ENCODE data around the gene SFN.
"Not testable (repeated sequence)": the region's sequence is repeated elsewhere in the genome, so short reads cannot be mapped to it uniquely, and the experiment has no call there.

The SFN gene

DNA sequence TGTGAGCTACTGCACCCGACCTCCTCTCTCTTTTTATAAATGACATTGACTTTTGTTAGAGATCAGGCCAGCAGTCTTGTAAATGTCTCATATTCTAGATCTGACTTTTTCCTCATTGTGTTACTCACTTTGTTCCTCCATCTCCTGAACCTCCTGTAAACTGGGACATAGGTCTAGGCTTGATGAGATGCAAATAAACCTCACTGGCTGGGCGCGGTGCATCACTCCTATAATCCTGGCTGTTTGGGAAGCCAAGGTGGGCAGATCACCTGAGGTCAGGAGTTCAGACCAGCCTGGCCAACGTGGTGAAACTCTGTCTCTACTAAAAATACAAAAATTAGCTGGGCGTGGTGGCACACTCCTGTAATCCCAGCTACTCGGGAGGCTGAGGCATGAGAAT lies 15.1 kb upstream of the SFN start:
- peak overlapping the region; percentile 42 for H3K9ac ChIP-seq (ENCODE audit: low read length)
- H3K4me1 ChIP-seq (ENCODE audit: control insufficient read depth, insufficient read depth, low read length) = peaks cover 35% of the 10 kb centered on the region
- not testable (repeated sequence) for H3K9me3 ChIP-seq (ENCODE audit: control insufficient read depth, low read length); H3K36me3 ChIP-seq (ENCODE audit: control insufficient read depth, insufficient read depth, low read length); H3K27me3 ChIP-seq (ENCODE audit: control insufficient read depth, insufficient read depth, low read length); H3K4me3 ChIP-seq (ENCODE audit: low read length)

DNA sequence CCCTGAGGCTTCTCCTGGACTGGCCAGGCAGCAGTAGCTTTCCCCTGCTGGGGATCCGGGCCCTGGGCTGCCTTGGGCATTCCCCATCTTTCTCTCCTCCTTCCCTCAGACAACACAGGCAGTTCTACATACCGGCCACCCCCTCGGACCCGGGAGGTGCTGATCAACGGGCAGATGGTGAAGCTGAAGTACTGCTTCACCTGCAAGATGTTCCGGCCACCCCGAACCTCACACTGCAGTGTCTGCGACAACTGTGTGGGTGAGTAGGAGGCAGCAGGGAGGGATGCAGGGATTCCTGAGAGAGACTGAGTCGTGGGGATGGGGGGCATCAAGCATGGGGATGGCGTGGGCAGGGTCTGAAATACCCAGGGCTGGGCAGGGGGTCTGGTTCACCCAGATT lies 14.4 kb upstream of the SFN start:
- Histone ChIP-seq H3K4me3 (ENCODE audit: low read length) (no peak overlapping the region), H3K9me3 (ENCODE audit: control insufficient read depth, low read length) (no peaks in the 10 kb centered on the region), H3K9ac (ENCODE audit: low read length) (peak overlapping the region; percentile 42), H3K36me3 (ENCODE audit: control insufficient read depth, insufficient read depth, low read length) (no peaks in the 10 kb centered on the region), H3K27me3 (ENCODE audit: control insufficient read depth, insufficient read depth, low read length) (no peaks in the 10 kb centered on the region), H3K4me1 (ENCODE audit: control insufficient read depth, insufficient read depth, low read length) (peaks cover 40% of the 10 kb centered on the region)

DNA sequence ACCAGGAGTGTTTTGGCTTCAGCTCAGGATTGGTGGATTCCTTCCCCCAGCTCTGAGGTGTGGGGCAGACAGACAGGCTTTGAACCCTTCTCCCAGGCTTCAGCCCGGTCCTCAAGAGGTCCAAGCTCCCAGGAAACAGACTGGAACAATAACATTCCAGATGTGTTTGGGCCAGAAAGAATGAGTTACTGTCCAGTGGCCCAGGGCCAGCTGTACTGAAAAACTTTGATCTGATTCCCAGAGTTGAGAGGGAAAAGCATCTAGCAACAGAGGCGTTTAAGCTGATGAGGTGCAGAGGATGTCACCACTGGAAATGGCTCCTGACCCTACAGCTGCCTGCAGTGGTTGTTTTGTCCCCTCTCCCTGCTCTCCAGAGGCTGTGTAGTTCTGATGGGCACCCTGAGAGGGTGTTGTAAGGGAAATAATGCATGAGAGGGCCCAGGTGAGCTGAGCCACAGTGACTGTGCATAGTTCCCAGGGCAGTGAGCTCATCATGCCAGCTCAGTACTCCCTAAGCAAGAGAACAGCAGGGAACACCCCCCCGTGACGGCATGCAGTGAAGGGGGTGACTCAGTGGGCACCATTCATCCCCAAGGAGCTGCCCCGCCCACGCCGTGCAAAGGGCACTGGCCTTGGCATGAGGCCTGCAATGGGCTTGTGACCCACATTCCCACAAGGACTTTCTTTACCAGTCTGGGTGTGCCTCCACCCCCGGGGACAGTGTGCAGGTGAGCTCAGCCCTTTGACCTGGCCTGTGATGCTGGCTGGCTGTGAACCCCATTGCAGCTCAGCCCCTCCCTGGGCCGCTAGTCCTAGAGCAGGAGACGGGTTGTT lies 13.8 kb upstream of the SFN start:
- Histone ChIP-seq H3K4me3 (ENCODE audit: low read length) (no peak overlapping the region), H3K27me3 (ENCODE audit: control insufficient read depth, insufficient read depth, low read length) (no peaks in the 10 kb centered on the region), H3K9ac (ENCODE audit: low read length) (peak overlapping the region; percentile 42), H3K9me3 (ENCODE audit: control insufficient read depth, low read length) (no peaks in the 10 kb centered on the region), H3K36me3 (ENCODE audit: control insufficient read depth, insufficient read depth, low read length) (no peaks in the 10 kb centered on the region), H3K4me1 (ENCODE audit: control insufficient read depth, insufficient read depth, low read length) (peaks cover 41% of the 10 kb centered on the region)

DNA sequence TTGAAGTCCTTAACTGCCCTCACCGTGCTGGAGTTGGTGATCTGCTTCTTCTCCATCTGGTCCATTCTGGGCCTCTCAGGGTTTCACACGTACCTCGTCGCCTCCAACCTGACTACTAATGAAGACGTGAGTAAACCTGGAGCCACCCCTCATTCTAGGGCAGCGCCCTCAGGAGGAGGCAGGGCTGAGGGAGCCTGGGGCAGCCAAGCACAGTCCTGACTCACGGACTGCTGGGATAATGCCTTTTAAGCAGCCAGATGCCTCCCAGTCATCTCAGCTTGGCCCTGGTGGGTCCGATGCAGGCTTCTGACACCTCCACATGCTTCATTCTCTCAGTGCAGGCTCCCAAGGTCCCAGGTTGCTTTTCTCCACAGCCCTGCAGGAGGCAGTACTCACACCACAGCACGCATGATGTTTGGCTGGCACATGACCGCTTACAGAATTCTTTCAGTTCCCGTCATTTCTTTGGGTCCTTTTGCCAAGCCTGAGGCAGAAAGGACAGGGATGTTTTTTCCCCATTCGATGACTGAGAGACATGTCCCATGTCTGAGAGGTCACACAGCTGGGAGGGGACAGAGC lies 11.8 kb upstream of the SFN start:
- no peaks in the 10 kb centered on the region for H3K36me3 ChIP-seq (ENCODE audit: control insufficient read depth, insufficient read depth, low read length)

DNA sequence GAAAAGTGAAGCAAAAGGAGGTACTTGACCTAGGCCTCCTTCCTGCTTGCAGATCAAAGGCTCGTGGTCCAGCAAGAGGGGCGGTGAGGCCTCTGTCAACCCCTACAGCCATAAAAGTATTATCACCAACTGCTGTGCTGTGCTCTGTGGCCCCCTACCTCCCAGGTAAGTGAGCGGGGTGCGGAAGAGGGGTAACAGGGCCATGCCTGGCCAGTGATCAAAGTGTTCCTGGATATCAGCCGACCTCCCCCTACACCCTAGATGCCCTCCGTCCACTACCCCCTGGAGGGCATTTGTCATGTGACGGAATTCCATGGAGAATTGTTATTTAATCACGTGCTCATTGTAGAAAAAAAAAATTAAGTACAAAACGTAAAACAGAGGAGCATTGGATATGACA lies 10.2 kb upstream of the SFN start:
- Histone ChIP-seq H3K9me3 (ENCODE audit: control insufficient read depth, low read length) (no peaks in the 10 kb centered on the region), H3K36me3 (ENCODE audit: control insufficient read depth, insufficient read depth, low read length) (no peaks in the 10 kb centered on the region), H3K9ac (ENCODE audit: low read length) (no peak overlapping the region), H3K4me1 (ENCODE audit: control insufficient read depth, insufficient read depth, low read length) (peaks cover 50% of the 10 kb centered on the region), H3K4me3 (ENCODE audit: low read length) (no peak overlapping the region), H3K27me3 (ENCODE audit: control insufficient read depth, insufficient read depth, low read length) (no peaks in the 10 kb centered on the region)

More for the DNA sequence above, 11.8 kb upstream of the SFN start:
- H3K4me3 ChIP-seq (ENCODE audit: low read length) = no peak overlapping the region
- no peak overlapping the region for H3K9ac ChIP-seq (ENCODE audit: low read length)
- peaks cover 56% of the 10 kb centered on the region for H3K4me1 ChIP-seq (ENCODE audit: control insufficient read depth, insufficient read depth, low read length)
- no peaks in the 10 kb centered on the region for H3K9me3 ChIP-seq (ENCODE audit: control insufficient read depth, low read length)
- no peaks in the 10 kb centered on the region for H3K27me3 ChIP-seq (ENCODE audit: control insufficient read depth, insufficient read depth, low read length)

DNA sequence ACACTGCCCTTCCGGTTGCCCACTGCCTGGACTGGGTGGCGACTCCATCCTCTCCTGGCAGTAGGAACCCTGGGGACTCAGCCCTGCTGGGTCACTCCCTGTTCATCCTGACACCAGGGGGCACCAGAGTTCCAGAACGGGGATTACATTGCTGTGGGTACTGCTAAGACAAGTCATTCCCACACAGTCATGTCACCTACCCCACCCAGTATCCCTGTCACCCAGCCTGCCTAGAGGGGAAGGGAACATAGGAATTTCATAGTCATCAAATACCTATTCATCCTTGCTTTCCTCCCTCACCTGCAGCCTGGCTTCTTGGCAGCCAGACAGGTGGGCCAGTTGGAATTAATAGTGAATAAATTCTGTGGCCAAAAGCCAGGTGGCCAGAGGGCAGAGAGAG lies 9.8 kb upstream of the SFN start:
- H3K27me3 ChIP-seq (ENCODE audit: control insufficient read depth, insufficient read depth, low read length) = no peaks in the 10 kb centered on the region
- H3K9ac ChIP-seq (ENCODE audit: low read length) = no peak overlapping the region
- no peak overlapping the region for H3K4me3 ChIP-seq (ENCODE audit: low read length)
- no peaks in the 10 kb centered on the region for H3K36me3 ChIP-seq (ENCODE audit: control insufficient read depth, insufficient read depth, low read length)
- peaks cover 45% of the 10 kb centered on the region for H3K4me1 ChIP-seq (ENCODE audit: control insufficient read depth, insufficient read depth, low read length)
- H3K9me3 ChIP-seq (ENCODE audit: control insufficient read depth, low read length) = no peaks in the 10 kb centered on the region

DNA sequence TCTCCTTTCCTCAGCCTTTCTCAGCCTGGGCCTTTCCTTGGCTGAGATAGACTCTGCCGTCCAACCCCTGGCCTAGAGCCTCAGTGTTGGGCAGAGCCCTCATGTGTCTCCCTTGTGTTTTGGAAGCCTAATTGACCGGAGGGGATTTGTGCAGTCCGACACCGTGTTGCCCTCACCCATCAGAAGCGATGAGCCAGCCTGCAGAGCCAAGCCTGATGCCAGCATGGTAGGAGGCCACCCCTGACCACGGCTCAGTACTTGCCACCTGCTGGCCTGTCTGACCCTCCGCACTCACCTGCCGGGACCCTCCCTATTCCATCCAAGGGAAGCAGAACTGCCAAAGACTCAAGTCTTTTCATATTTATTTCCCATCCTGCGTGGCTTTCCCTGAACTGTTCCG lies 9.3 kb upstream of the SFN start:
- Histone ChIP-seq H3K36me3 (ENCODE audit: control insufficient read depth, insufficient read depth, low read length) (no peaks in the 10 kb centered on the region), H3K27me3 (ENCODE audit: control insufficient read depth, insufficient read depth, low read length) (no peaks in the 10 kb centered on the region), H3K4me3 (ENCODE audit: low read length) (no peak overlapping the region), H3K9ac (ENCODE audit: low read length) (no peak overlapping the region), H3K4me1 (ENCODE audit: control insufficient read depth, insufficient read depth, low read length) (peaks cover 41% of the 10 kb centered on the region), H3K9me3 (ENCODE audit: control insufficient read depth, low read length) (no peaks in the 10 kb centered on the region)

DNA sequence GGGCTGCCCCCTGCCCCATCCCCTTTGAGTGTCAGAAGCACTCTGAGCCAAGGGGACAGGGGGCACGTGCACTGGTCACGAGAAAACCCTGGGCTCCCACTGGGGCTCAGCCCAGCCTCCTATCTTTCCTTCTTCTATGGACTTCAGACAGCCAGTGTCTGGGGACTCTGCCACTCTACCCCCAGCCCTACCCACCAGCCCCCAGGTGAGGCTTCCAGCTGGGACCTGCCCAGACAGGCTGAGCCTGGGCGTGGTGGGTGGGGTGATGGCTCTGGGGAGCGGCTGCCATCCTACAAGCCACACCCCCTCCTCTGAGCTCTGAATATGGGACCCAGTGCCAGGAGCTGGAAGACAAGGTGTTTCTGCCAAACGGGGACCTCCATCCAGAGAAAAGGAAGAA lies 8.0 kb upstream of the SFN start:
- Histone ChIP-seq H3K9ac (ENCODE audit: low read length) (no peak overlapping the region), H3K27me3 (ENCODE audit: control insufficient read depth, insufficient read depth, low read length) (no peaks in the 10 kb centered on the region), H3K9me3 (ENCODE audit: control insufficient read depth, low read length) (no peaks in the 10 kb centered on the region), H3K4me3 (ENCODE audit: low read length) (no peak overlapping the region), H3K4me1 (ENCODE audit: control insufficient read depth, insufficient read depth, low read length) (peaks cover 29% of the 10 kb centered on the region), H3K36me3 (ENCODE audit: control insufficient read depth, insufficient read depth, low read length) (no peaks in the 10 kb centered on the region)

DNA sequence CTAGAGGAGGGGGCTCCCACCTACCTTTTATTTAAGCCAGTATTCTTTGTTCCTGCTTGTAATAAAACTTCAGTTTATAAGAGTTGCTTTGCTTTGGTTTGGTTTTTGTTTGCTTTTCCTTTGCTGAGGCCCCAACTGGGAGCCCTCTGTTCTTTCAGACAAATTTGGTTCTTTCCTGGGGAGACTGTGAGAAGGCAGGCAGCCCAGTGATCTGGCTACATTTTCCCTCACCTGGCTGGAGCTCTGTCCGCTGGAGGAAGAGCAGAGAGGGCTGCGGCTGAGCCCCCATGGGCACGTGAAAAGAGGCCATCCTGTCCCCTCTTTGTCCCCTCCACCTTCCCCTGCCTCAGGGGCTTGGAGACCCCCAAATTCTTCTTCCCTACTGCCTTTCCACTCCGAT lies 7.3 kb upstream of the SFN start:
- no peaks in the 10 kb centered on the region for H3K36me3 ChIP-seq (ENCODE audit: control insufficient read depth, insufficient read depth, low read length)
- H3K9me3 ChIP-seq (ENCODE audit: control insufficient read depth, low read length) = no peaks in the 10 kb centered on the region
- H3K4me1 ChIP-seq (ENCODE audit: control insufficient read depth, insufficient read depth, low read length) = peaks cover 21% of the 10 kb centered on the region
- no peak overlapping the region for H3K4me3 ChIP-seq (ENCODE audit: low read length)
- no peak overlapping the region for H3K9ac ChIP-seq (ENCODE audit: low read length)
- H3K27me3 ChIP-seq (ENCODE audit: control insufficient read depth, insufficient read depth, low read length) = no peaks in the 10 kb centered on the region

DNA sequence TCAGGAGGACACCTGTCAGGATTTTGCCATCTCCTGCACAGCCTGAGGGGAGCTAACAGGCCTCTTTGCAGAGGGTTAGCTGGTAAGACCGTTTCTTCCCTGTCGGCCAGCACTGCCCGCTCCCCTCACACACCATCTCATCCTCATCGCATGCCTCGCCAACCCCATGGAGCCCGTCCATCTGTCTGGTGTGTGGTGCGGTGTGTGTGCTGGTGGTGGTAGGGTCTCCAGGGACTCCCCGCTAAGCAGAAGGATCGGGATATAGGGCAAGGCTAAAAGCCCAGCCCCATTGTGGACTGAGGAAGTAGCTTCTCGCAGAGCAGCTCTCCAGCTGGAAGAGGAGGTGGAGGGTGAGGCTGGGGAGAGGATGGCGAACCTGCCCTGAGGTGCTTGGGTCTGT lies 6.8 kb upstream of the SFN start:
- H3K4me3 ChIP-seq (ENCODE audit: low read length) = no peak overlapping the region
- no peaks in the 10 kb centered on the region for H3K9me3 ChIP-seq (ENCODE audit: control insufficient read depth, low read length)
- peaks cover 23% of the 10 kb centered on the region for H3K4me1 ChIP-seq (ENCODE audit: control insufficient read depth, insufficient read depth, low read length)
- no peak overlapping the region for H3K9ac ChIP-seq (ENCODE audit: low read length)
- H3K27me3 ChIP-seq (ENCODE audit: control insufficient read depth, insufficient read depth, low read length) = no peaks in the 10 kb centered on the region
- H3K36me3 ChIP-seq (ENCODE audit: control insufficient read depth, insufficient read depth, low read length) = no peaks in the 10 kb centered on the region

DNA sequence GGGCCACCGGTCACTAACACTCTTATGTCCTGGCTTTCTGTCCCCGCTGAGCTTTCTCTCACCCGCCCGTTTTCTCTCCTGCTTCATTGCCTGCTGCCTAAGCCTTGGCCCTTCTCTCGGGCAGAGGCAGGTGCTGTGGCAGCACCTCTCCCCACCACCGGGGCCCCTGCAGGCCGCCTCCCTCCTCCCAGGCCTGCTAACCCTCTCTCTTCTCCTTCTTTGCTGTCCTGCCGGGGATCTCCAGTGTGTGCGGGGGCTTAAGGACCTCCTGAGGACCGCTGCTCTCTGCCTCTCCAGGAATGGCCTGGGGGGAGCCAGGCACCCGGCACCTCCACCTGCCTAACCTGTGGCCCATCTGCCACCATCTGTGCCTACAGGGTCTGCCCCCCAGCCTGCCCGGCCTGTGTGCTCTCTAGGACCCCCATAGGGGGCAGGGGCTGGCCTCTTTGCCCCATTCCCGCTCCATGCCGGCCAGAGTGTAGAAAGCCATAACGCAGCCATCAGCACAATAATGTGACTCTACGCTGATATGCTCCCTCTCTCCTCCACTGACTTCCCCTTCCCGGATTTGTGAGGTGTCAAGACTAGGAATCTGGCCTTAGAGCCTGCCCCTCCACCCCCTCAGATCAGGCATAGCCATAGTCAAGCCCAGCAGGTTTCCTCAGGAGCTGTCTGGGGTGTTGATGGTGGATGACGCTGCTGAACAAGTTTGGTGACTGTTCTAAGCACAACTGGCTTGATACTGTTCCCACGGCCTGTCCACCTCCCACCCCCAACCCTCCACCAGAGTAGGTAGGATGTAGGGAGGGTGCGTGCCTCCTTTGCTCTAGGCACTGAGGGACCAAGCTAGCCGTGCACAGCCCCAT lies 6.1 kb upstream of the SFN start:
- Histone ChIP-seq H3K9me3 (ENCODE audit: control insufficient read depth, low read length) (no peaks in the 10 kb centered on the region), H3K4me1 (ENCODE audit: control insufficient read depth, insufficient read depth, low read length) (peaks cover 29% of the 10 kb centered on the region), H3K4me3 (ENCODE audit: low read length) (no peak overlapping the region), H3K27me3 (ENCODE audit: control insufficient read depth, insufficient read depth, low read length) (no peaks in the 10 kb centered on the region), H3K36me3 (ENCODE audit: control insufficient read depth, insufficient read depth, low read length) (no peaks in the 10 kb centered on the region), H3K9ac (ENCODE audit: low read length) (no peak overlapping the region)

DNA sequence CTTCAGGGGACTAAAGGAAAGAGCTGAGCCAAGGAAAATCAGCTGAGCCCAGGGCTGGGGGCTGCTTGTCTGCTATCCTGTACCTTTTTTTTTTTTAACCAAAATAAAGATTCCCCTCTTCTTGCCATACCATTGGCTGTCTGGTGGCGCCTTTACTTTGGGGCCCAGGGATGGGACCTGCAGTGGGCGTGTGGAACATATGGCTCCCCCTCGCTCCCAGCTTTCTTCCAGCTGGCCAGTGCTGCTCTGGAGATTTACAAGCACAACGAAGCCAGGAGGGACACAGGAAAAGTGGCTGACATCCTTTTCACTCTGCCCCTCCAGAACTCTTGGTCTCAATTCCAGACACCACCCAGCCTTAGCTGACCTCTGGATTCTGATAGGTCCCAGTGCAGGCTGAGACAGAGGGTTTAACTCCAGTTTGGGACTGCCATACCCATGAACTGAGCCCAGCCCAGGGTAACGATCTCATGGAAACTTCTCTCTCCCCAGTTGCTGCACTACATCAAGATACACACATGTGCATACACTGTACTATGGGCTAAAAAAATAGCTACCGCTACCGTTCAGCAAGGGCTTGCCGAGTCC lies 5.4 kb upstream of the SFN start:
- Histone ChIP-seq H3K9me3 (ENCODE audit: control insufficient read depth, low read length) (no peaks in the 10 kb centered on the region), H3K27me3 (ENCODE audit: control insufficient read depth, insufficient read depth, low read length) (no peaks in the 10 kb centered on the region), H3K9ac (ENCODE audit: low read length) (no peak overlapping the region), H3K36me3 (ENCODE audit: control insufficient read depth, insufficient read depth, low read length) (no peaks in the 10 kb centered on the region), H3K4me3 (ENCODE audit: low read length) (no peak overlapping the region), H3K4me1 (ENCODE audit: control insufficient read depth, insufficient read depth, low read length) (peaks cover 37% of the 10 kb centered on the region)

Data from mucosa of stomach (tissue), 1 donor.